ENCODE measurements around the gene HEPH.

- TF ChIP-seq CTCF (IDR thresholded peaks at IDR 0.05): no peak
- no peak for TF ChIP-seq POLR2A (IDR thresholded peaks at IDR 0.05)
- TF ChIP-seq POLR2AphosphoS5 (IDR thresholded peaks at IDR 0.05): no peak
These were observed 37.4 kb upstream of the HEPH start for GRCh38 chrX:66126662-66127061.
